Neural progenitor cell (in vitro differentiated cells): ENCODE data around the gene EYS. TPM values are rescaled to one million over a fixed set of nuclear protein-coding genes. Genes with fewer than 3 reads are reported as not detected.

ENCODE experiments used
- DNase-seq: peaks from one replicate; pipeline ENCODE4 v3.0.0-alpha.2; 2016; ENCODE audit warnings: low spot score
- H2AFZ ChIP-seq: fragments of 200-600 bp; sonication (generic); replicated peaks from 2 replicates; pipeline ENCODE4 v1.6.1; 2016; ENCODE audit warnings: antibody characterized with exemption
- H3F3A ChIP-seq: fragments of 200-600 bp; sonication (generic); 2 replicates; pipeline ENCODE4 v1.6.1; 2016; ENCODE audit warnings: antibody characterized with exemption, low read depth
- H3K27ac ChIP-seq: fragments of 200-600 bp; sonication (generic); 2 replicates; pipeline ENCODE4 v1.5.1; 2016; ENCODE audit warnings: mild to moderate bottlenecking
- H3K27me3 ChIP-seq: fragments of 200-600 bp; sonication (generic); 2 replicates; pipeline ENCODE4 v1.6.1; 2016; ENCODE audit warnings: mild to moderate bottlenecking, moderate library complexity
- H3K36me3 ChIP-seq: fragments of 200-600 bp; sonication (generic); 2 replicates; pipeline ENCODE4 v1.5.1; 2016
- H3K4me1 ChIP-seq: fragments of 200-600 bp; sonication (generic); 2 replicates; pipeline ENCODE4 v1.6.1; 2016; ENCODE audit warnings: mixed run types
- H3K4me2 ChIP-seq: fragments of 200-600 bp; sonication (generic); 2 replicates; pipeline ENCODE4 v1.6.1; 2016
- H3K4me3 ChIP-seq: fragments of 200-600 bp; sonication (generic); 2 replicates; pipeline ENCODE4 v1.5.1; 2016
- H3K79me2 ChIP-seq: fragments of 200-600 bp; sonication (generic); 2 replicates; pipeline ENCODE4 v1.6.1; 2016; ENCODE audit warnings: low read depth
- H3K9ac ChIP-seq: fragments of 200-600 bp; sonication (generic); 2 replicates; pipeline ENCODE4 v1.6.1; 2016
- H3K9me3 ChIP-seq: fragments of 200-600 bp; sonication (generic); 2 replicates; pipeline ENCODE4 v1.5.1; 2016; ENCODE audit warnings: low read depth
- H4K20me1 ChIP-seq: fragments of 200-600 bp; sonication (generic); 2 replicates; pipeline ENCODE4 v1.6.1; 2016; ENCODE audit warnings: low read depth
- H3K27ac Mint-ChIP-seq: 3 replicates; pipeline ENCODE4 v1.8.0; 2021; ENCODE audit warnings: mixed read lengths
- H3K27me3 Mint-ChIP-seq: 2 replicates; pipeline ENCODE4 v1.8.0; 2022; ENCODE audit warnings: low read depth, mild to moderate bottlenecking, inconsistent platforms, moderate library complexity, mixed read lengths; ENCODE audit not compliant: insufficient read depth
- H3K36me3 Mint-ChIP-seq: 3 replicates; pipeline ENCODE4 v1.8.0; 2021; ENCODE audit warnings: mixed read lengths
- H3K4me1 Mint-ChIP-seq: 3 replicates; pipeline ENCODE4 v1.8.0; 2021; ENCODE audit warnings: mixed read lengths
- H3K4me3 Mint-ChIP-seq: 3 replicates; pipeline ENCODE4 v1.8.0; 2021; ENCODE audit warnings: mild to moderate bottlenecking, moderate library complexity, mixed read lengths
- H3K9me3 Mint-ChIP-seq: 3 replicates; pipeline ENCODE4 v1.8.0; 2020; ENCODE audit warnings: mixed read lengths
- CTCF ChIP-seq: fragments of 200-600 bp; sonication (generic); IDR thresholded peaks from 2 replicates; pipeline ENCODE4 v1.5.1; 2017; ENCODE audit warnings: antibody characterized with exemption, mild to moderate bottlenecking
- EZH2 ChIP-seq: fragments of 200-600 bp; sonication (generic); IDR thresholded peaks from 2 replicates; pipeline ENCODE4 v1.6.1; 2017; ENCODE audit warnings: antibody characterized with exemption, mild to moderate bottlenecking, moderate library complexity
- EZH2phosphoT487 ChIP-seq: fragments of 200-600 bp; sonication (generic); IDR thresholded peaks from 2 replicates; pipeline ENCODE4 v1.6.1; 2017; ENCODE audit warnings: antibody characterized with exemption
- total RNA-seq: library from RNA; depleted of rRNA; stranded (reverse); fragments of >200 nt; gene quantifications from 2 replicates; pipeline ENCODE4 v1.2.3, GENCODE V29; 2015; ENCODE audit warnings: low replicate concordance

EYS gene
- total RNA-seq, 1 donor from 2014 or later = not detected

- TF ChIP-seq EZH2phosphoT487 (no peak), EZH2 (no peak), CTCF (no peak)
- no peak overlapping the region for H3K9ac ChIP-seq
- H2AFZ ChIP-seq = no peak overlapping the region
- no peak overlapping the region for H3K27ac ChIP-seq
- no peaks in the 10 kb centered on the region for H3K79me2 ChIP-seq
- H3K9me3 ChIP-seq = no peaks in the 10 kb centered on the region
- Mint-ChIP-seq H3K4me3 (no peak overlapping the region), H3K4me1 (no peaks in the 10 kb centered on the region), H3K9me3 (no peaks in the 10 kb centered on the region), H3K27ac (no peak overlapping the region), H3K27me3 (no peaks in the 10 kb centered on the region), H3K36me3 (no peaks in the 10 kb centered on the region)
- no peaks in the 10 kb centered on the region for H3K27me3 ChIP-seq
- H4K20me1 ChIP-seq = no peaks in the 10 kb centered on the region
- no peaks in the 10 kb centered on the region for H3F3A ChIP-seq
- H3K4me1 ChIP-seq = no peaks in the 10 kb centered on the region
- H3K36me3 ChIP-seq = no peaks in the 10 kb centered on the region
- DNase-seq = no peak
- H3K4me2 ChIP-seq = no peak overlapping the region
- no peak overlapping the region for H3K4me3 ChIP-seq
These were observed 631.3 kb downstream of the EYS start for GRCh38 chr6:65075705-65076230.

GRCh38 chr6:65072500-65072899 is 634.5 kb downstream of the EYS start:
- Histone ChIP-seq H3K4me1 (no peaks in the 10 kb centered on the region), H3K9ac (no peak overlapping the region), H3K9me3 (no peaks in the 10 kb centered on the region), H3K36me3 (no peaks in the 10 kb centered on the region), H3K4me3 (no peak overlapping the region), H3K79me2 (no peaks in the 10 kb centered on the region), H4K20me1 (no peaks in the 10 kb centered on the region), H3K27ac (no peak overlapping the region), H3K27me3 (no peaks in the 10 kb centered on the region), H3K4me2 (no peak overlapping the region), H3F3A (no peaks in the 10 kb centered on the region), H2AFZ (no peak overlapping the region)
- H3K27me3 Mint-ChIP-seq = no peaks in the 10 kb centered on the region
- no peak for DNase-seq
- H3K4me3 Mint-ChIP-seq = no peak overlapping the region
- no peaks in the 10 kb centered on the region for H3K4me1 Mint-ChIP-seq
- no peaks in the 10 kb centered on the region for H3K36me3 Mint-ChIP-seq
- H3K27ac Mint-ChIP-seq = no peak overlapping the region
- H3K9me3 Mint-ChIP-seq = no peaks in the 10 kb centered on the region
- TF ChIP-seq CTCF = no peak
- no peak for TF ChIP-seq EZH2phosphoT487
- no peak for TF ChIP-seq EZH2

- Histone ChIP-seq H3K27me3 (no peaks in the 10 kb centered on the region), H3K27ac (no peak overlapping the region), H3K36me3 (no peaks in the 10 kb centered on the region), H3K9me3 (no peaks in the 10 kb centered on the region), H2AFZ (no peak overlapping the region), H3K9ac (no peak overlapping the region), H3K4me2 (no peak overlapping the region), H3F3A (no peaks in the 10 kb centered on the region), H3K79me2 (no peaks in the 10 kb centered on the region), H3K4me3 (no peak overlapping the region), H3K4me1 (no peaks in the 10 kb centered on the region), H4K20me1 (no peaks in the 10 kb centered on the region)
- Mint-ChIP-seq H3K9me3 (no peaks in the 10 kb centered on the region), H3K4me3 (no peak overlapping the region), H3K27me3 (no peaks in the 10 kb centered on the region), H3K27ac (no peak overlapping the region), H3K4me1 (no peaks in the 10 kb centered on the region), H3K36me3 (no peaks in the 10 kb centered on the region)
- DNase-seq = no peak
- TF ChIP-seq EZH2 = no peak
- no peak for TF ChIP-seq EZH2phosphoT487
- no peak for TF ChIP-seq CTCF
These were observed 635.5 kb downstream of the EYS start for GRCh38 chr6:65071480-65071879.
